ENCODE results near the gene ATP5PO. TPM values are rescaled to one million over a fixed set of nuclear protein-coding genes. Genes with fewer than 3 reads are reported as not detected.

ATP5PO gene
- total RNA-seq, 1 experiment from 2014 or later: 190 TPM

DNA sequence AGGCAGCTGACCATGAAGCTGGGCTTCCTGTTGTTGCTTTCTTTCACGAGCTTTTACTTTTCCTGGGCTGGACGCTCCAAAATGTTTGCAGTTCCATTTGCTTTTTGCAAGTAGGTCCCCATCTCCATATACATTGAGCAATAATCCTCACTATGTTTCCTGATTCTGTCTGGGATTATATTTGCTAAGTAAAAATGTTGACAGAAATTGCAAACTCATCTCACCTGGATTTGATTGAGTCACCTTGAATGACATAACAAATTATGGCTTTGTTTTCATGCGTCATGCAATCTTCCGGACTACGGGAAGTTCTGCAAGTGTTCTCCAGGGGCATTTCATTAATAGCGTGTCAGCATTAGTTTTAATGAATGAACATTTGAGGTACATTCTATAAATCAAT lies 18.9 kb downstream of the ATP5PO start:
- Histone ChIP-seq H3K4me3 (ENCODE audit: low read depth in 2 of 2, low read length in 2 of 2) (no peak overlapping the region), H3K4me1 (ENCODE audit: control insufficient read depth, insufficient read depth, low read length) (no peaks in the 10 kb centered on the region; the same call in 1 of the 2 replicates), H3K9me3 (ENCODE audit: control insufficient read depth, insufficient read depth, low read depth, low read length) (no peaks in the 10 kb centered on the region), H3K27me3 (ENCODE audit: control insufficient read depth, insufficient read depth, low read length) (no peaks in the 10 kb centered on the region), H3K27ac (ENCODE audit: low read length) (no peak overlapping the region), H3K36me3 (ENCODE audit: control insufficient read depth, insufficient read depth, low read length) (no peaks in the 10 kb centered on the region)
- no TSS peak for BruUV-seq (replicated peaks)
- TF ChIP-seq, protein P1, sequence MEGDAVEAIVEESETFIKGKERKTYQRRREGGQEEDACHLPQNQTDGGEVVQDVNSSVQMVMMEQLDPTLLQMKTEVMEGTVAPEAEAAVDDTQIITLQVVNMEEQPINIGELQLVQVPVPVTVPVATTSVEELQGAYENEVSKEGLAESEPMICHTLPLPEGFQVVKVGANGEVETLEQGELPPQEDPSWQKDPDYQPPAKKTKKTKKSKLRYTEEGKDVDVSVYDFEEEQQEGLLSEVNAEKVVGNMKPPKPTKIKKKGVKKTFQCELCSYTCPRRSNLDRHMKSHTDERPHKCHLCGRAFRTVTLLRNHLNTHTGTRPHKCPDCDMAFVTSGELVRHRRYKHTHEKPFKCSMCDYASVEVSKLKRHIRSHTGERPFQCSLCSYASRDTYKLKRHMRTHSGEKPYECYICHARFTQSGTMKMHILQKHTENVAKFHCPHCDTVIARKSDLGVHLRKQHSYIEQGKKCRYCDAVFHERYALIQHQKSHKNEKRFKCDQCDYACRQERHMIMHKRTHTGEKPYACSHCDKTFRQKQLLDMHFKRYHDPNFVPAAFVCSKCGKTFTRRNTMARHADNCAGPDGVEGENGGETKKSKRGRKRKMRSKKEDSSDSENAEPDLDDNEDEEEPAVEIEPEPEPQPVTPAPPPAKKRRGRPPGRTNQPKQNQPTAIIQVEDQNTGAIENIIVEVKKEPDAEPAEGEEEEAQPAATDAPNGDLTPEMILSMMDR (IDR thresholded peaks at IDR 0.05): no peak
- TF ChIP-seq POLR2AphosphoS5 (IDR thresholded peaks at IDR 0.05; ENCODE audit: low read depth, low read length) (no peak), TCF7L2 (IDR thresholded peaks at IDR 0.05; ENCODE audit: low read depth, low read length) (no peak), SIN3A (IDR thresholded peaks at IDR 0.05; ENCODE audit: borderline replicate concordance, insufficient read depth, low read depth, low read length) (no peak)
- TF ChIP-seq, protein P2, sequence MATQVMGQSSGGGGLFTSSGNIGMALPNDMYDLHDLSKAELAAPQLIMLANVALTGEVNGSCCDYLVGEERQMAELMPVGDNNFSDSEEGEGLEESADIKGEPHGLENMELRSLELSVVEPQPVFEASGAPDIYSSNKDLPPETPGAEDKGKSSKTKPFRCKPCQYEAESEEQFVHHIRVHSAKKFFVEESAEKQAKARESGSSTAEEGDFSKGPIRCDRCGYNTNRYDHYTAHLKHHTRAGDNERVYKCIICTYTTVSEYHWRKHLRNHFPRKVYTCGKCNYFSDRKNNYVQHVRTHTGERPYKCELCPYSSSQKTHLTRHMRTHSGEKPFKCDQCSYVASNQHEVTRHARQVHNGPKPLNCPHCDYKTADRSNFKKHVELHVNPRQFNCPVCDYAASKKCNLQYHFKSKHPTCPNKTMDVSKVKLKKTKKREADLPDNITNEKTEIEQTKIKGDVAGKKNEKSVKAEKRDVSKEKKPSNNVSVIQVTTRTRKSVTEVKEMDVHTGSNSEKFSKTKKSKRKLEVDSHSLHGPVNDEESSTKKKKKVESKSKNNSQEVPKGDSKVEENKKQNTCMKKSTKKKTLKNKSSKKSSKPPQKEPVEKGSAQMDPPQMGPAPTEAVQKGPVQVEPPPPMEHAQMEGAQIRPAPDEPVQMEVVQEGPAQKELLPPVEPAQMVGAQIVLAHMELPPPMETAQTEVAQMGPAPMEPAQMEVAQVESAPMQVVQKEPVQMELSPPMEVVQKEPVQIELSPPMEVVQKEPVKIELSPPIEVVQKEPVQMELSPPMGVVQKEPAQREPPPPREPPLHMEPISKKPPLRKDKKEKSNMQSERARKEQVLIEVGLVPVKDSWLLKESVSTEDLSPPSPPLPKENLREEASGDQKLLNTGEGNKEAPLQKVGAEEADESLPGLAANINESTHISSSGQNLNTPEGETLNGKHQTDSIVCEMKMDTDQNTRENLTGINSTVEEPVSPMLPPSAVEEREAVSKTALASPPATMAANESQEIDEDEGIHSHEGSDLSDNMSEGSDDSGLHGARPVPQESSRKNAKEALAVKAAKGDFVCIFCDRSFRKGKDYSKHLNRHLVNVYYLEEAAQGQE (IDR thresholded peaks at IDR 0.05; ENCODE audit: insufficient read depth in 1 of 2, low read depth in 2 of 2, low read length in 1 of 2): no peak
- no peak for ATAC-seq
- in situ Hi-C loops (cut with HindIII; ENCODE audit: low pct_unique_long_range_greater_than_20kb, low sequenced_read_pairs) (no loop called here), intact Hi-C loops (cut with micrococcal nuclease; ENCODE audit: unreplicated experiment) (no loop called here)
- POLR2A ChIA-PET: no interaction called here
- DNase-seq (ENCODE audit: low read depth, low spot score): no peak
- CTCF ChIA-PET: no interaction called here

DNA sequence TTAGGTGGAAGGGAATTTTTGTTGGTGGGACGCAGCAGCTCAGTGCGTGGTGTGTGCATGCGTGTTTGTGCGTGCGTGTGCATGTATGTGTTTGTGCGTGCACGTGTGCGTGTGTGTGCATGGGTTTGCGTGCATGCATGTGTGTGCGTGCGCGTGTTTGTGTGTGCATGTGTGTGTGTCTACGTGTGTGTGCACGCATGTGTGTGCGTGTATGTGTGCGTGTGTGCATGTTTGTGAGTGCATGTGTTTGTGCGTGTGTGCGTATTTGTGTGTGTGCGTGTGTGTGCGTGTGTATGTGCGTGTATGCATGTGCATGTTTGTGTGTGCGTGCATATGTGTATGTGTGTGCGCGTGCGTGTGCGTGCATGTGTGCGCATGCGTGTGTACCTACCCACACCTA lies 20.2 kb downstream of the ATP5PO start:
- POLR2A ChIA-PET: interaction anchor here (0.6 kb wide), 1 partner anchor 165 kb away, joined by 3 read pairs; no protein-coding TSS in a partner anchor
- no peaks in the 10 kb centered on the region for H3K36me3 ChIP-seq (ENCODE audit: control insufficient read depth, insufficient read depth, low read length)
- H3K9me3 ChIP-seq (ENCODE audit: control insufficient read depth, insufficient read depth, low read depth, low read length): no peaks in the 10 kb centered on the region
- no peak overlapping the region for H3K27ac ChIP-seq (ENCODE audit: low read length)
- no peaks in the 10 kb centered on the region; the same call in 1 of the 2 replicates for H3K4me1 ChIP-seq (ENCODE audit: control insufficient read depth, insufficient read depth, low read length)
- DNase-seq (ENCODE audit: low read depth, low spot score): no peak
- TF ChIP-seq, protein P2 (IDR thresholded peaks at IDR 0.05; ENCODE audit: insufficient read depth in 1 of 2, low read depth in 2 of 2, low read length in 1 of 2): no peak
- TF ChIP-seq, protein P1 (IDR thresholded peaks at IDR 0.05): no peak
- TF ChIP-seq POLR2AphosphoS5 (IDR thresholded peaks at IDR 0.05; ENCODE audit: low read depth, low read length) (no peak), TCF7L2 (IDR thresholded peaks at IDR 0.05; ENCODE audit: low read depth, low read length) (no peak), SIN3A (IDR thresholded peaks at IDR 0.05; ENCODE audit: borderline replicate concordance, insufficient read depth, low read depth, low read length) (no peak)
- in situ Hi-C loops (cut with HindIII; ENCODE audit: low pct_unique_long_range_greater_than_20kb, low sequenced_read_pairs) (no loop called here), intact Hi-C loops (cut with micrococcal nuclease; ENCODE audit: unreplicated experiment) (no loop called here)
- BruUV-seq (replicated peaks): no TSS peak
- CTCF ChIA-PET: interaction anchor here (0.5 to 1.4 kb wide), 2 partner anchors 40 to 249 kb away, joined by 3 read pairs; no protein-coding TSS in a partner anchor
- no peaks in the 10 kb centered on the region for H3K27me3 ChIP-seq (ENCODE audit: control insufficient read depth, insufficient read depth, low read length)
- H3K4me3 ChIP-seq (ENCODE audit: low read depth in 2 of 2, low read length in 2 of 2): no peak overlapping the region
- ATAC-seq: no peak
